AG04449 (cell line): ENCODE data around the gene SYNDIG1.

Experiments
- CTCF ChIA-PET: fragments of 350-600 bp; formaldehyde crosslinking; extraction: SDS; loops from one replicate; lab custom pipeline; 2021; ENCODE audit warnings: antibody characterized with exemption; lab: Yijun Ruan, JAX
- POLR2A ChIA-PET: fragments of 400-600, 350-600 bp; formaldehyde crosslinking; extraction: SDS; loops from one replicate; lab custom pipeline; 2020; ENCODE audit warnings: antibody characterized with exemption, inconsistent platforms; lab: Yijun Ruan, JAX
- DNase-seq: peaks from one replicate; pipeline ENCODE4 v3.0.0-alpha.2; 2010; ENCODE audit warnings: low read depth, low spot score
- H3K4me3 ChIP-seq: 2 replicates; pipeline ENCODE4 v1.5.1; 2011; ENCODE audit warnings: low read depth, mild to moderate bottlenecking, control low read depth, low read length
- TF ChIP-seq, protein P1 (sequence below): IDR thresholded peaks from one replicate; pipeline ENCODE4 v1.5.1; 2011; ENCODE audit warnings: mild to moderate bottlenecking, moderate library complexity, low read length, control low read depth, inconsistent platforms; ENCODE audit not compliant: insufficient read depth; ENCODE audit errors: missing control alignments

The SYNDIG1 gene

GRCh38 chr20:24469116-24469893 lies at the start of gene SYNDIG1:
TSS of gene SYNDIG1 (plus strand) at chr20:24469629. CDS start at chr20:24543098, 73,469 bp downstream.
- H3K4me3 ChIP-seq, result peak within 1 kb of the TSS; percentile 40
- DNase-seq, result no peak
- ChIA-PET CTCF (interaction anchor here (1.9 kb wide), 1 partner anchor 449 kb away, joined by 5 read pairs; no protein-coding TSS in a partner anchor), POLR2A (no interaction called here)
- TF ChIP-seq, protein P1, sequence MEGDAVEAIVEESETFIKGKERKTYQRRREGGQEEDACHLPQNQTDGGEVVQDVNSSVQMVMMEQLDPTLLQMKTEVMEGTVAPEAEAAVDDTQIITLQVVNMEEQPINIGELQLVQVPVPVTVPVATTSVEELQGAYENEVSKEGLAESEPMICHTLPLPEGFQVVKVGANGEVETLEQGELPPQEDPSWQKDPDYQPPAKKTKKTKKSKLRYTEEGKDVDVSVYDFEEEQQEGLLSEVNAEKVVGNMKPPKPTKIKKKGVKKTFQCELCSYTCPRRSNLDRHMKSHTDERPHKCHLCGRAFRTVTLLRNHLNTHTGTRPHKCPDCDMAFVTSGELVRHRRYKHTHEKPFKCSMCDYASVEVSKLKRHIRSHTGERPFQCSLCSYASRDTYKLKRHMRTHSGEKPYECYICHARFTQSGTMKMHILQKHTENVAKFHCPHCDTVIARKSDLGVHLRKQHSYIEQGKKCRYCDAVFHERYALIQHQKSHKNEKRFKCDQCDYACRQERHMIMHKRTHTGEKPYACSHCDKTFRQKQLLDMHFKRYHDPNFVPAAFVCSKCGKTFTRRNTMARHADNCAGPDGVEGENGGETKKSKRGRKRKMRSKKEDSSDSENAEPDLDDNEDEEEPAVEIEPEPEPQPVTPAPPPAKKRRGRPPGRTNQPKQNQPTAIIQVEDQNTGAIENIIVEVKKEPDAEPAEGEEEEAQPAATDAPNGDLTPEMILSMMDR, result no peak

DNA sequence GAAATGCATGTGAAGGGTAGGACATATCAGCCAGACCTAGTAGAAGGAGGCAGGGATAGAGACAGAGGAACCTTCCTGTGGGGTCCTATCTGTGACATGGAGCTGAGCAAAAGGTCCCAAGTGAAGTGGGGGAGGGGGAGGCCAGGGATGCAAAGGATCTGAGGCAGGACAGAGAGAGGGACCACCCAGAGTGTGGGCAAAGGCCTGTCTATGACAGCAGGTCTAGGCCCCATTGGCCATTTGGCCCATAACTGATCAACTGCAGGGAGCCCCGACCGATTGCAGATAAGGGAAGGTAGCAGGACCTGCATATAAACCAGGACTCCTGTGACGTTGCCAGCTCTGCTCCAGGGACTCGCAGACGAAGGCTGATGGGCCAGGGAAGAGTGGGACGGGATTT lies 49.6 kb upstream of the SYNDIG1 start:
- DNase-seq, result no peak
- POLR2A ChIA-PET, result no interaction called here
- no peak overlapping the region for H3K4me3 ChIP-seq
- CTCF ChIA-PET, result no interaction called here
- TF ChIP-seq, protein P1, result no peak

DNA sequence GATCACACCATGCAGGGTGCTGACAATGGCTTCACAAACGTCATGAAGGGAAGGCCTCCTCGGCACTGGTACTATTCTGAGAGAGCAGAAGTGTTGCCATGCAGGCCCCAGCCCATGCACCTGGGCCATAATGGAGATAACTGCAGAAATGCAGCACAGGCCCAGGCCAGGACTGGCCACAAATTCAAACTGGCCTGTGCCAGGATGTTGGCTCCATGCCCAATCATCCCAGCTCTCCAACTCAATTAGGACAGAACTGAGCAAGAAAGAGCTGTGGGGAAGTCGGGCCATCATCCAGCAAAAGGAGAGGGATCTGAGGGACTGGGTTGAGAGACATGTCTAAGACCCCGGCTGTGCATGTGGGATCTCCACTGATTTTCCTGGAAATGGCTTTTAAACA lies 48.9 kb upstream of the SYNDIG1 start:
- ChIA-PET POLR2A (no interaction called here), CTCF (no interaction called here)
- TF ChIP-seq, protein P1, result no peak
- H3K4me3 ChIP-seq, result no peak overlapping the region
- DNase-seq, result no peak

DNA sequence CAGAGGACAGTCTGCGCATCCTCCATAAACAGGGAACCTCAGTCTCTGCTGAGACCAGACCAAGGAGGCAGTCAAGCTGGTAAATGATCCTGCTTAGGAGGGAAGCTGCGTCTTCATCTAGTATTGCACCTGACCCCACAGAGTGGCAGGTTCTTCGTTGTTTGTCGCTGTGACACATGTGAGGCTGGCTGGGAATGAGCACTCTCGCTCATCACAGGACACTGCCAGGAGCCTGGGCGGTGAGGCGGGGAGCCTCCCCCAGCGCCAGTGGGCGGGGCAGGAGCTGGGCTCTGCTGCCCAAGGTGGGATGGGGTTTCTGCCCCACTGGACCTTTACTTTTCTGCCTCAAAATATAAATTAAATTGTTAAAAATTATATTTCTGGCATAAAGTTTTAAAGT lies 48.4 kb upstream of the SYNDIG1 start:
- POLR2A ChIA-PET, result no interaction called here
- H3K4me3 ChIP-seq, result no peak overlapping the region
- DNase-seq, result no peak
- TF ChIP-seq, protein P1, result no peak
- CTCF ChIA-PET, result no interaction called here

GRCh38 chr20:24422091-24422760 lies 47.2 kb upstream of the SYNDIG1 start:
- ChIA-PET CTCF (no interaction called here), POLR2A (no interaction called here)
- TF ChIP-seq, protein P1, result no peak
- H3K4me3 ChIP-seq, result no peak overlapping the region
- no peak for DNase-seq

- TF ChIP-seq, protein P1, result no peak
- no peak overlapping the region for H3K4me3 ChIP-seq
- DNase-seq, result no peak
- POLR2A ChIA-PET, result no interaction called here
- CTCF ChIA-PET, result interaction anchor here (0.6 kb wide), 1 partner anchor 65 kb away, joined by 3 read pairs; no protein-coding TSS in a partner anchor
Measured at GRCh38 chr20:24423390-24424313, 45.8 kb upstream of the SYNDIG1 start.
